ENCODE results near the gene ENOX1.

GRCh38 chr13:43343645-43344044 lies 443.1 kb downstream of the ENOX1 start:
- no peak for TF ChIP-seq CTCF (IDR thresholded peaks at IDR 0.05)
- no peak for TF ChIP-seq FOSL2 (IDR thresholded peaks at IDR 0.05)
- no peak for TF ChIP-seq FOSL2 (CRISPR knock-in tag; IDR thresholded peaks at IDR 0.05)
- no peak for TF ChIP-seq POLR2A (IDR thresholded peaks at IDR 0.05; ENCODE audit: low read length)
- TF ChIP-seq PHF8 (IDR thresholded peaks at IDR 0.05; ENCODE audit: borderline replicate concordance, low read depth), result no peak
- TF ChIP-seq ZC3H11A (IDR thresholded peaks at IDR 0.05), result no peak
